Posterior vena cava (tissue), 2 donors: ENCODE data around the gene NRG4. TPM values are rescaled to one million over a fixed set of nuclear protein-coding genes. Genes with fewer than 3 reads are reported as not detected.

ENCODE experiments used
- DNase-seq: peaks from one replicate; pipeline ENCODE4 v3.0.0-alpha.2; 2020; ENCODE audit warnings: low spot score
- intact Hi-C, 2 donors: fragments of 100-400 bp; cut with DNase I; formaldehyde crosslinking; loops; one replicate each; pipeline versions ENCODE4 v1.14.1 to v1.14.2; 2022 to 2023
- total RNA-seq, 2 donors: library from RNA; stranded (reverse); fragmentation: NEBNext Ultra II Directional; extraction: Animal tissue kit (Norgen Biotek cat#: 25700); gene quantifications; one replicate each; pipeline ENCODE4 v1.2.1, GENCODE V29; 2021
- donor health status: DM: yes; HTN: yes; CAD: no.
- donor health status: DM: yes; HTN: yes; CAD: no.

Gene NRG4
- total RNA-seq, 2 donors from 2014 or later, result not detected

GRCh38 chr15:75895731-75896130 lies 116.5 kb downstream of the NRG4 start:
- intact Hi-C loops, result loop anchor here in 1 of 2 donors (1.0 kb wide), 1 partner anchor 32 kb away; no protein-coding TSS in a partner anchor

GRCh38 chr15:75891895-75892294 lies 120.3 kb downstream of the NRG4 start:
- intact Hi-C loops, result no loop called here
- no peak for DNase-seq

More at GRCh38 chr15:75895731-75896130, 116.5 kb downstream of the NRG4 start:
- DNase-seq, result no peak

Other genes with a start within 250 kb of the NRG4 start
- gene UBE2Q2, start 169.0 kb downstream of the NRG4 start, total RNA-seq, result 10 to 100 TPM; 44.8 to 60.6 TPM
- 10 to 100 TPM; 15.3 to 21.0 TPM for gene FBXO22, start 108.5 kb downstream of the NRG4 start, total RNA-seq
- gene TMEM266, start 47.6 kb upstream of the NRG4 start, total RNA-seq, result under 1 TPM in 1 of 2 donors, not detected in 1; 0.28 TPM